Ecto neural progenitor cell (in vitro differentiated cells): ENCODE results near the gene QPCTL.
"Not testable (repeated sequence)": the region's sequence is repeated elsewhere in the genome, so short reads cannot be mapped to it uniquely, and the experiment has no call there.

Experiments used
- DNase-seq: peaks from one replicate; pipeline ENCODE4 v3.0.0-alpha.2; 2018; ENCODE audit warnings: low spot score

QPCTL gene

DNA sequence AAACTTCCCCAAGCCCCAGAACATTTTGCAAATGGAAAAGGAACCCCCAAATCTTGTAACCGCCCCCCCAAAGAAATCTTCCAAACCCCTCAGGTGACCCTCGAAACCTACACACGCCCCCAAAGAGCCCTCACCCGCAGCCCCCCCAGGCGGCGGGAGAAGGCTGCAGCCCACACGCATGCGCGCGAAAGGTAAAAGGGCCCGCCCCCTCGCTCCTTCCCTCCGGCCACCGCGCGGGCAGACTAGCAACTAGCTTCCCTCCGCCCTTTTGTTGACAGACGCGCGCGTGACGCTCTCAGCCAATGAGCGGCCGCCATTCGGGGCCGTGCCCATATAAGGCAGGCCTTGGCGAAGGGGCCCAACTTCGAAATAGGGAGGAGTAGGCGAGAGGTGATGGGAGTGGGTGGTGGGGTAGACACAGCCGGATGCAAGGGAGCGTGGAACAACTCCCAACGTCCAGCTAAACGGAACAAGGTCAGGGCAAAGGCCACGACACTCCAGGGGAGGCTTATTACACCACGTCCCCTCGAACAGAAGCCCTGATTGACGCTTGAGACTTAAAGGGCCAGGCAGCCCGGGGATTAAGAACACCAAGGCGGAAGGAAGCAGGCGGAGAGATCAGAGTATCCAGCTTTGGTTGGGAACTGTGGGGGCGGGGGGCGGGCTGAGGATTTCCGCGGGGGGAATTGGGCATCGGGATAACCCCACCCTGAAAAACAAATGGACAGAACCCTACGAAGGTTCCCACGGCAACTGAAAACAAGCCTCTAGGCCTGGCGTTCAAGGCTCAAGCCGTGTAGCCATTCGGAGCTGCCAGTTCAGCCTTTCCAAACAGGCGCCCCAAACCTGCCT, 24.9 kb downstream of the QPCTL start:
- DNase-seq = peak; percentile 99

DNA sequence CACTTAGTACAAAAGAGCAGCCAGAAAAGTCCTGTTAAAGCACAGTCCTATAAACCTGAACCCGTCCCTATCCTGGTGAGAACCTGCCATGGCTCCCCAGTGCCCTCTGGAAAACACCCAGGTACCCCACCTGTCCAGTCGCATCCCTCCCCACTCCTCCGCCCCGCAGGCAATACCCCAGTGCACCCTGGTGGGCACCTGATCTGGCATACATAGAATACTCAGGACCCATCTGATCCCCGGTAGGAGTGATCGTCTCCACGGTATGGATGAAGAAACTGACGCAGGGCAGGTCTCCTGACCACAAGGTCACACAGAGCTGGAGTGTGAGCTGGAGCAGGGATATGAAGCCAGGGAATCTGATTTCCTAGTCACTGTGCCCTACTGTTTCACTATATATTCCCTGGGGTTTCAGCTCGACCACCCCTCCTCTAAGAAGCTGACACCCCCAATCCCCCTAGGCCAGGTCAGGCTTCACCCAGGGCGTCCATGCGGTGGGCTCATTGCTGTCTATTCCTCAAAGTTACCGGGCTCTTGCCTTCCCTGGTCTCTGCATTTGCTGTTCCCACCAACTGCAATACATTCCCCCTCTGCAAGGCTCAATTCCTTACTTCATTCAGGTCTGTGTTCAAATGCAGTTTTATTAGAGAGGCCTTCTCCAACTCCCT, 25.7 kb downstream of the QPCTL start:
- no peak for DNase-seq

DNA sequence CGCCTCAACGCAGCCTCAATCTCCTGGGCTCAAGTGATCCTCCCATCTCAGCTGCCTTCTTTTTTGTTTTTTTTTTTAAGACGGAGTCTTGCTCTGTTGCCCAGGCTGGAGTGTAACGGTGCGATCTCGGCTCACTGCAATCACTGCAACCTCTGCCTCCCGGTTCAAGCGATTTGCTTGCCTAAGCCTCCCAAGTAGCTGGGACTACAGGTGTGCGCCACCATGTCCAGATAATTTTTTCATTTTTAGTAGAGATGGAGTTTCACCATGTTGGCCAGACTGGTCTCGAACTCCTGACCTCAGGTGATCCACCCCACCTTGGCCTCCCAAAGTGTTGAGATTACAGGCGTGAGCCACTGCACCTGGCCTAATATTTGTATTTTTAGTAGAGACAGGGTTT, 27.6 kb downstream of the QPCTL start:
- DNase-seq = not testable (repeated sequence)

DNA sequence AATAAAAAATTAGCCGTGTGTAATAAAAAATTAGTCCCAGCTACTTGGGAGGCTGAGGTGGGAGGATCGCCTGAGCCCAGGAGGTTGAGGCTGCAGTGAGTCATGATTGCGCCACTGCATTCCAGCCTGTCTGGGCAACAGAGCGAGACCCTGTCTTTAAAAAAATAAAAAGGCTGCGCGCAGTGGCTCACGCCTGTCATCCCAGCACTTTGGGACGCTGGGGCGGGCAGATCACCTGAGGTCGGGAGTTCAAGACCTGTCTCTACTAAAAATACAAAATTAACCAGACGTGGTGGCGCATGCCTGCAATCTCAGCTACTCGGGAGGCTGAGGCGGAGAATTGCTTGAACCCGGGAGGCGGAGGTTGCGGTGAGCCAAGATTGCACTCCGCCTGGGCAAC, 36.2 kb downstream of the QPCTL start:
- DNase-seq = not testable (repeated sequence)

DNA sequence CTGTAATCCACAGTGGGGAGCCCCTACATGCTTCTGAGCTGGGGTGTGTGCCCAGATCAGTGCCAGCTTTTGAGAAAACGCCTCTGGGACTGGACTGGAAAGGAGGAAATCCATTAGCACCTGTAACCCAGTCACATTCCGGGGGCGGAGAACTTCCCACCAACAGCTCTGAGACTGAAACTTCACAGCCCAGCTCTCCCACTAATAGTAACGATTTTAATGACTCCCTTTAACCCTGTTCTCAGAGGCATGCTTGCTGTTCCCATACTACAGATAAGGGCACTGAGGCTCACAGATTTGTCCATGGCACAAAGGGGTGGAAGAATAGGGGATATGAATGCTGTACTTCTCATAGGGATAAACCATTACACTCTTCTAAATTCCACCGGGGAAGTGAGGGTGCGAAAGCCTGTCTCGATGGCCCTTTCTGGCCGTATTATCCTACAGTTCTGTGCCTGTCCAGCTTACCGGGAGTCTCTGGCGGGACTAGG, 37.4 kb downstream of the QPCTL start:
- no peak for DNase-seq

DNA sequence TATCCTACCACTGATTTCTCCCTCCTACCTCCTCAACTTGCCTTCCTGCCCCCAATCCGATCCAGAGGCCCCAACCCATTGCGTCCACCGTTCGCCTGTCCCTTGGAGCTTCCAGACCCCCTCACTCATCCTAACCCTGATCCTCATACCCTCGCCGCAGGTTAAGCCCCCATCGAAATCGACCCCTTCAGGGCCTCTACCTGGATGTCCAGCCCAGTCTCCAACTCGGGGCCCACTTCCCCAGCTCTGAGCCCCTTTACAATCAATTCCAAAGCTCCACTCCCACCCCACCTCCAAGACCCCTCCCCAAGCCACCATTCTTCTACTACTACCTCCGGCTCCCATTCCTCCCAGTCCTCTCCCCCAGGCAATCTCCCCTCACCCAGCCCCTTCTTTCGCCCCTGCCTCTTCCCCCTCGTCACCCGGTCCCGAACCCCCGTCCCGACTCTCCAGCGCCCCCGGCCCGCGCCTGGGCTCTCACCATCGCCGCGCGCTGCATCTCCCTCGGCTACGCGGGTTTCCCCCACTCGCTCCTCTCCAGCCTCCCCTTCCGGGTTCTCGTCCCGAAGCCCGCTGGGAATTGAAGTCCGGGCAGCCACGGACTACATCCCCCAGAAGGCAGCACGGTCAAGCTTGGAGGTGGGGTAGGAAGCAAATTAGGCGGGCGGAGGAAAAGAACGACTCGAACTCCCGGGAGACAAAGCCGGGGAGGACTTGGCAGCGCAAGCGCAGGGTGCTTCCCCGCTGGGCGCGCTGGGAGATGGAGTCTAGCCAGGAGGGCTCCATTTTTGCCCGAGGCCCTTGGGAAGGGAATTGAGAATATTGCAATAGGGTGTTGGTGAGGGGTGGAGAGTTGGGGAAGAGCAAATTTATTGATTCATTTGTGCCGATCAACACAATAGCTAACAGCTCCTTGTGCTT, 38.2 kb downstream of the QPCTL start, which contains the start of gene FBXO46:
TSS of gene FBXO46 (minus strand) at position 529 of the 921 bp plus-strand sequence. CDS start 17,401 bp downstream, outside the sequence.
- DNase-seq = peak; percentile 97

DNA sequence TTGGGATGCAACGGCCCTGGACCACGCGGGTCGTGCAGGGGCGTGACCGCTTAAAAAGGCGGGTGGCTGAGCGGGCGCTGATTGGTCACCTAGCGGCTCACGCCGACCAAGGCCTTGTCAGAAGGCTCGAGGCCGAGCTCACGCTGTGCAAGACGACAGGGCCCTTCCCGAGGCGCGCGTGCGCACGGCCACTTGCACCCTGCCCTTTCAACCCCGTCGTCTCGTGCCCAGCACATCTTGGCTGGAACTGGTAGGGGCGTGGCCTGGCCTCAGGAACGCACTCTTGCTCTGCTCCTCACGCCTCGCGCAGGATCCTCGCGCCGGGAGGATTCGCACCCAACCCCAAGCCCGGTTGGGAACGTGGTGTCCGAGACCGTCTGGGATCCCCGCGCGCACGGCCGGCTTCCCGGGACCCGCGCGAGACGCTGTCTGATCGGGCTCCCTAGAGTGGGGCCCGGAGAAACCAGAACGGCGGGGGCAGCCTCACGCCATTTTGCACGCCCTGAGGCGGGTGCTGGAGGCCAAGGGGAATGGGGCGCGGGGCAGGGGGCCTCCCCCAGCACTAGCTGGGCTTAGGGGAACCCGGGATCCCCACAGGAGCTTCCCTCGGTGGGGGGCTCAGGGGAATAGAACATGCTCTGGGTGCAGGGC, 40.8 kb downstream of the QPCTL start, which contains the start of gene MEIOSIN:
TSS of gene MEIOSIN (plus strand) at position 280 of the 651 bp plus-strand sequence. CDS start 1,938 bp downstream, outside the sequence.
- DNase-seq = no peak

DNA sequence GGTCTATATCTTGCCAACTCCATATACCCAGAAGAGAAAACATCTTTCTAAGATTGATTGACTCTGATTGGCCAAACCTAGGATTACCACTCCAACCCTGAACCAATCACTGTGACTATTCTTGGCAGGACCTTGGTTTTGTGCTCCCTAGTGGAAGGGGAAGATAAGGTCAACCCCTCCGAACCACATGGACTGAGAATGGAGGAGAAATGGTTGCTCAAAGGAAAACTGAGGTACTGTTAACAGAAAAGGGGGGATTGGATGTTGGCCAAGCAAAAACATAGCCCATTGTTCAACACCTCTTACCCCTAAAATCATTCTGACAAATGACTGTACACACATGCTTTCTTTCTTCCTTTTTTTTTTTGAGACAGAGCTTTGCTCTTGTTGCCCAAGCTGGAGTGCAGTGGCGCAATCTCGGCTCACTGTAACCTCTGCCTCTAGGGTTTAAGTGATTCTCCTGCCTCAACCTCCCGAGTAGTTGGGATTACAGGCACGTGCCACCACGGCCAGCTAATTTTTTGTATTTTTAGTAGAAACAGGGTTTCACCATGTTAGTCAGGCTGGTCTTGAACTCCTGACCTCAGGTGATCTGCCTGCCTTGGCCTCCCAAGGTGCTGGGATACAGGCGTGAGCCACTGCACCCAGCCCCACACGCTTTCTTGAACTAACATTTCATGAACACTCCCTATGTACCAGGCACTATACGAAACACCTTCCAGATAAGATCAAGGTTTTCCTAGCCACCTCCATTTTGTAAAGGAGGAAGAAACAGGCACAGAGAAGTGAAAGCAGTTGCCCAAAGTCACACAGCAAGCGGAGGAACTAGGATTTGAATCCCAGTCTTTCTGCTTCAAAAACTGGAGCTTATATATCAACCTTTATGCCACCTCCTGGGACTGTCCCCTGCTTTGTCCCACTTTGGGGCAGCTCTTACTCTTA, 47.3 kb downstream of the QPCTL start:
- DNase-seq = no peak

DNA sequence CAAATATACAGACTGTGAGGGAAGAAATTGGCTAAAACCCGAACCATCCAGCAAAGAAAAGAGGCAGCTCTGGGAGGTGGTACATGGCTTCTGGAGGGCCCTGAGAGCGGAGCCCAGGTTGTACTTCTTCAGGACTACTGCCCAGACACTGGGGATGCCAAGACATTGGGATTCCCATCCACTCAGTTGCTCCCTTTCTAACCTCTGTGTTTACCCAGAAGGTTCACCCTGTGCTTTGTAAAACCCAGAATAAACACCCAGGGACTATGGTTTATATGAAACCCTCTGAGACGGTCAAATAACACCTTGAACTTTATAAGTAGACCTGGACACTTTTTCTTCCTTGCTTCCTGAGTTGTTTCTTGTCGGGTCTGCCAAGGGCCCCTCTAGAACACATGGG, 50.5 kb downstream of the QPCTL start:
- DNase-seq = no peak

DNA sequence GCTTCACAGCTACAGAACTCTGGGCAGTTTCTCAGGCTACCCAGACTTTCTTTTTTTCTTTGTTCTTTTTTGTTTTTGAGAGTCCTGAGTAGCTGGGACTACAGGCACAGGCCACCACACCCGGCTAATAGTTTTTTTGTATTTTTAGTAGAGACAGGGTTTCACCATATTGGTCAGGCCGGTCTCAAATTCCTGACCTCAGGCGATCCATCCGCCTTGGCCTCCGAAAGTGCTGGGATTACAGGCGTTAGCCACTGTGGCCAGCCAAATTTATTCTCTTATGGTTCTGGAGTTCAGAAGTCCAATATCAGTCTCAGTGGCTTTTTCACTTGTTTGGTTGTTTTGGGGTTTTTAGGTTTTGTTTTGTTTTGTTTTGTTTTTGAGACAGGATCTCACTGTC, 53.1 kb downstream of the QPCTL start:
- DNase-seq = no peak

DNA sequence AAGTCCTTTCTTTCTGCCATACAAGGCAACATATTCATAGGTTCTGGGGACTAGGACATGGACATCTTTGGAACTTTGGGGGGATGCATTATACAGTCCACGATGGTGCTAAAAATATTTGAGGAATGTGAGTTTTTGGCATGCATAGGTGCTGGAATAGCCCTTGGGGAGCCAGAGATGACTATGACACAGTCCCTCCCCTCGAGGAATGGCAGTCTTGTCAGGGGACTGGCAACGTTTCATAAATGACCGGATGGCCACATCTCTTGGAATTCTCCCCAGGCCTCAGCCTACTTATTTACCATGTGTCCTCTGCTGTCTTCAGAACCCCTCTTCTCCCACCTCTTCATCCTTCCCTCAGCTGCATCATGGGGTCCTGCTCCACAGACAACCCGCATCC, 54.4 kb downstream of the QPCTL start:
- DNase-seq = no peak

DNA sequence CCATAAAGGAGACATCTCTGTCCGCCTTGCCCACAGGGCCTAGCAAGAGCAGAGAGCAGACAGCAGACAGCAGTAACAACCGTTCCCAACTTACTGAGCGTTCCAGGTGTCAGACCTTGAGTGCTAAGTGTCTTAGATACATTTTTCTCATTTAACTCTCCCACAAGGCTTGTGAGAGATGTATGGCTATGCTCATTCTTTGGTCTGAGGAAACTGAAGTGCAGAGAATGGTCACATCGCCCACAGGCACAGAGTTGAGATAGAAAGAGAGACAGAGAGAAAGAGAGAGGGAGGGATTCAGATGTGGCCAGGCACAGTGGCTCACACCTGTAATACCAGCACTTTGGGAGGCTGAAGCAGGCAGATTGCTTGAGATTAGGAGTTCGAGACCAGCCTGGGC, 55.0 kb downstream of the QPCTL start:
- DNase-seq = no peak

DNA sequence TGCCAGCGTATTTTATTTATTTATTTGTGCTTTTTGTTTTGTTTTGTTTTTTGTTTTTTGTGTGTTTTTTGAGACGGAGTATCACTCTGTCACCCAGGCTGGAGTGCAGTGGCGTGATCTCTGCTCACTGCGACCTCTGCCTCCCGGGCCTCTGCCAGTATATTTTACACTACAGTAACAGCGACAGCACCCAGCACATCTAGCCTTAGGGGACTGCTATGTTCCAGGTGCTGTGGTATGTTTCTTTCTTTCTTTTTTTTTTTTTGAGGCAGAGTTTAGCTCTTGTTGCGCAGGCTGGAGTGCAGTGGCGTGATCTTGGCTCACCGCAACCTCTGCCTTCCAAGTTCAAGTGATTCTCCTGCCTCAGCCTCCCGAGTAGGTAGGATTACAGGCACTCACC, 59.0 kb downstream of the QPCTL start:
- not testable (repeated sequence) for DNase-seq

DNA sequence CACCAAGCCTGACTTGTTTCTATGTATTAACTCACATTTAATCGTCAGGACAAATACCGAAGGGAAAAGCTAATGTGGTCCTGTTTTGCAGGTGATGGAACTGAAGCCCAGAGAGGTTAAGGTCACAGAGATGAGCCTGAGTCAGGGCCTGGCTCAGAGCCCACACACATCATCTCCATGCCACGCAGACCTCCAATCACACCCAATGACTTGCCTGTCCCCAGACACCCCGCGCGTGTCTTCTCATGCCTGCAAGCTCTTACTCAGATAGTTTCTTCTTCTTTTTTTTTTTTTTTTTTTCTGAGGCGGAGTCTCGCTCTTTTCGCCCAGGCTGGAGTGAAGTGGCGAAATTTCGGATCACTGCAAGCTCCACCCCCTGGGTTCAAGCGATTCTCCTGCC, 60.2 kb downstream of the QPCTL start:
- DNase-seq = no peak

DNA sequence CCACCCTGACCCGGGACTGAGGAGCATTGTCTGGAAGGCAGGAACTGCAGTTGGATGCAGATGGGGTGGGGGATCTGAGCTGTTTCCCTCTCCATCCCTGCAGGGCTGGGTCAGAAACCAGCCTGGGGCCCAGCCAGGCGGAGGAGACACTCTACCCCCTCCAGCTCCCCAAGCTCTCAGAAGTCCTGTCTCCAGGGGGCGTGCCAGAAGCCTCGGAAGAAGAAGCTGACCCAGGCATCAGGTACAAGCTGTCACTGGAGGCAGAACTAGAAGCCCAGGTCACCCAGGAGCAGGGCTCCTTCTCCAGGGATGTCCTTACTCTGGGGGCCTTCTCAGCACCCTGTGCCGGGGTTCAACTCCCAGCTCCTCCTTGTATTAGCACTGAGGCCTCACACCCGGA, 61.1 kb downstream of the QPCTL start:
- DNase-seq = no peak
